HG02884 (cell line): ENCODE measurements around the gene NCEH1.
A peak's percentile ranks its signal among the peaks of the same experiment; 100 is the strongest.
"Not testable (repeated sequence)": the region's sequence is repeated elsewhere in the genome, so short reads cannot be mapped to it uniquely, and the experiment has no call there.

ENCODE experiments used
- ATAC-seq: cut with Tn5 transposase; IDR thresholded peaks from one replicate; pipeline ENCODE4 v1.9.1; 2021; ENCODE audit warnings: mild to moderate bottlenecking, moderate library complexity; ENCODE audit not compliant: unreplicated experiment

Gene NCEH1

DNA sequence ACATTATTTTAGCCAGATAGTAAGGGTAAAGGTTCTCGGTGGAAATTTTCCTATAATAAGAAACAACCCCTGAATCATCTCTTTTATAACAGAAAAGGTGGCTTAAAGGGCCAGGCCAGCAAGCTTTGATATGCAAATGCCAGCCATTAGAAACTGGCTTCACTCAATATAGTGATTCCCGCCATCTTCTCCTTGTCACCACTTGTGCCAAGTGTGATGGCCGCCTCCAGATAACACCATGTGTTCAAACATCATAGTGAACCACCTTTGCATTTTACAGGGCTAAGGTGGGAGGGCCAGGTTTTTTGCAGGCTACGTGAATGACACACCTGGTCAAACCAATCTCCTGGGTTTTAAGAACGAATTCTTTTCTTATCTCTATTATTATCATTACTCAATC is 31.3 kb downstream of the NCEH1 start:
- no peak for ATAC-seq

DNA sequence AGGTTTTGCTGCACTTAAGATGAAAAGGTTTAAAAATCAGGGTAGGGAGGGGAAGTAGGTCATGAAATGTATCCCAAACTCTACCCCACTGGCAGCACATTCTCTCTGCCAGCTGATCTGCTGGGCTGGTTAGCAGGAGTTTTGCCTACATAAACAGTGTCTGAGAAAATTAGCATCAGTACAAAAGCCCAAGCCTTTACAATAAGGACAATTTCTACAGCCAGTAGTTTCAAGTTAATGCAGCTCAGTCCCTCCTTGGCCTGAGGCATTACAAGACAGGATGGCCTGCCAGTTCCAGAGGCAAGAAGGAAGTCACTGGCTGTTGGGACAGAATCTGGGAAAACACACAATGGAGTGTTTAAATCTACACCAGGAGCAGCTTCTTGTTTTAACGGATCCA is 32.8 kb downstream of the NCEH1 start:
- no peak for ATAC-seq

DNA sequence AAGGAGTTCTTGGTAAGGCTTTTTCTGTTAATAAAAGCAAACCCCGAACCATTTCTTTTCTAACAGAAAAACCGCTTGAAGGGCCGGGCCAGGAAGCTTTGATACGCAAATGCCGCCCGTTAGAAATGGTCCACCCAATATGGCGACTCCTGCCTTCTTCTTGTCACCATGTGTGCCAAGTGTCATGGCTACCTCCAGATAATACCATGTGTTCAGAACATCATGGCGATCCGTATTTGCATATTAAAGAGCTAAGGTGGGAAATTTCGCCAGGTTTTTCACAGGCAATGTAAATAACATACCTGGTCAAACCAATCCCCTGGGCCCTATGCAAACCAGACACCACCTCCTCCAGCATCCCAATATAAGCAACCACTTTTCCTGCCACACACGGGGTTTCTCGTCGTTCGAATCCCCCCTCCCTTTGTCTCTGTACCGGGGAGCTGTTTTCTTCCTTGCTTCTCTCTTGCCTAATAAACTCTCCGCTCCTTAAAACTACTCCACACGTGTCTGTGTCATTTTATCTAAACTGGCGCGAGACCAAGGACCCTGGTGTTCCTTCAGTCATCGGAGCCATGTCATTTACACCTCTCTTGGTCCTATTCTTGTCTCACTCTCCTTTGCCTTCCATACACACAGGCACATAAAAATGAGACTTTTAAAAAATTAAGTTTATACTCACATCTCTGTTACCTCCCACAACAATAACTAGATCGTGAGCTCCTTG is 34.5 kb downstream of the NCEH1 start:
- no peak for ATAC-seq

DNA sequence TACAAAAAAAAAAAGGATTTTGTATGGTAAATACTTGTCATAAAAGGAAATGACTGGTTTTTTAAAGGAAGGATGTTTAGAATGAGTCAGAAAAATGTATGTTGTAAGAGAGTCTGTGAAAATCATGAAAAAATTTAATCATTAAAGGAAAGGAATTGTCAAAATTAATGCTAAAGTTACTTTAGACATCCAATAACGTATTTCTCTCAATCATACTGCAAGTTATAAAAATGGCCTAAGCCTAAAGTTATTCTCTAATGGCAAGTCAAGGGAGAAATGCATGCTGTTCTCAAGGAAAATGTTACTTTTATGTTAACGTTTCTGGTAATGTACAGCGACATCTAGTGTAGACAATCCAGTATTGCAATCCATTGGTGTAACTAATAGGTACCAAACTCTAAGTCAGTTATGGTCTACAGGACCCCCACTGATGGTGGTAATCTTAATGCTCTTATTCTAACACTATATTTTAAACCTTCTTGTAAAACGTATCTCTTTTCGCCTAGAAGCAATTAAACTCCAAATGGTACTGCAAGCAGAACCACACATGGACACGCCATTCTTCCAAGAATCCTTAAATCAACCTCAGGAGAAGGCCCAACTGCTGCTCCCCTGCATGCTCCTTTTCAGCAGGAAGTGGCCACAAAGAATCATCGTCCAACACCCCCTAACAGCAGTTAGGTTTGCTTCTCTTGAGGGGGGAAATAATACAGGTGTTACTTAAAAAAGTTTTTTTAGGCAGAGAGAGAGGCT is 35.2 kb downstream of the NCEH1 start:
- no peak for ATAC-seq

DNA sequence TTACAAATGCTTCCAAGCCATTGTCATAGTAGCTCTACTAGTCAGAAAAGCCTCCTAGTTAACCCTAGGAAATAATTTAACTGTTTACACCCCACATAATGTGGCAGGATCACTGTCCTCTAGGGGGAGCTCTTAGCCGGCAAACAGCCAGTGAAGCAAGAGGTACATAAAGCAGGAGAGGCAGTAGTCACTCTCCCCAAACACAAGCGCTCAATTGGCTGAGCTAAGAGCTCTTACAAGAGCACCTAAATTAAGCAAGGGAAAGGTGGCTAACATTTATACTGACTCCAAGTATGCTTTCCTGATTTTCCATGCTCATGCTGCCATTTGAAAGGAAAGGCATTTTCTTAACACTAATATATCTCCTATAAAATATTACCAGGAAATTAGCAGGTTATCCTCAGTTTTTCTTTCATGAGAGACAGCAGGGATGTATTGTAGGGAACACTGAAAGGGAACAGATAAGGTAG is 37.6 kb downstream of the NCEH1 start:
- peak; percentile 72 for ATAC-seq

DNA sequence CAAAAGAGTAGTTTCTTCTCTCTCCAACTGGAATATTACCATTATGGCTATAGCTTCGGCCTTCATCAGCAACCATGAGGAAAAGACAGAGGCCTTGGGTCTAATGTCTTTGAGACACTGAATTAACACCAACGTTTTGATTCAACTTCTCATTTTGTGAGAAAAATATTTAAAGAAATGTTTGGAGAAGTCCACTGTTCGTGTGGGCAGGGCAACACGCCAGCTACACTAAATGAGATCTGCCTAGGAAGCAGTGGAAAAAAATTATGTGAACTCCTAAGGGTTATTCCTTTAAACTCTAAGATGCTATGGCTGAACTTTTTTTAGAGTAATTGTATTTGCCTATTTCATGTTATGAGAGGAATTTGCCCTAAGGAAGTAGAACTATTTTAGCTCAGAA is 41.8 kb downstream of the NCEH1 start:
- ATAC-seq, result no peak

DNA sequence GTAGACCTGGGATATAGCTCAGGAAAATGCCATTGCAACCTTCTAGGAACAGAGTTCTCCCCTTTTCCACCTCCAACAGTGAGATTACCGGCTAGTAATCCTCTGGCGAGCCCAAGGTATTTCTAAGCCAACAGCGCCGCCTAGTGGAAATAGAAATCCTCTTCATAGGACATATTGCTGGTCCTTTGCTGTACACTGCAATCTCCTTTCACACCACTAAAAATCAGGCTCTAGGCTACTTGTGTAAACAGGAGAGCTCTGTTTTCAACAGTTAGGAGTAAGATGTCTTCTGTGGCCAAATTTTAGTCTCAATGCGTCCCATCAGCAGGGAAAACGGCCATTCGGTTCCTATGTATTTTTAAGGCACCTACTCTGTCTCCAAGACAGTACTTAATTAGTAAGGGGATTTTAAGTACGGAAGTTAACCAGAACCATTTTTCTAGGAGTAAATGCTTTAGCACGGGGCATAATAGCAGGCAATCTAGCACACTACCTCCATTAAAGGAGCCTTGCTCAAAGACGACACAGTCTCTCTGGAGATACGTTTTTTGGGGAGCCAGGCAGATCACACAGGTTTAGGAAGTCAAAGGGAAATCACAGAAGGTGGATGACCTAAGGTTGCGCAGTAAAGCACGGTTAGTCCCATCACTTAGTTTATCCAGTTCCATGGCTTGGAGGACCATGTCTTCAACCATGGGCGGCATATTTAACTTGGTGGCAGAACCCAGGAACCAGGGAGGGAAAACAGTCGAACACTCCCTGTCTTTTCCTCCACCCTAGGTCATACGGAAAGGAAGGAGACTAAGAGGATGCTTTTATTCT is 43.8 kb downstream of the NCEH1 start:
- peak; percentile 98 for ATAC-seq

DNA sequence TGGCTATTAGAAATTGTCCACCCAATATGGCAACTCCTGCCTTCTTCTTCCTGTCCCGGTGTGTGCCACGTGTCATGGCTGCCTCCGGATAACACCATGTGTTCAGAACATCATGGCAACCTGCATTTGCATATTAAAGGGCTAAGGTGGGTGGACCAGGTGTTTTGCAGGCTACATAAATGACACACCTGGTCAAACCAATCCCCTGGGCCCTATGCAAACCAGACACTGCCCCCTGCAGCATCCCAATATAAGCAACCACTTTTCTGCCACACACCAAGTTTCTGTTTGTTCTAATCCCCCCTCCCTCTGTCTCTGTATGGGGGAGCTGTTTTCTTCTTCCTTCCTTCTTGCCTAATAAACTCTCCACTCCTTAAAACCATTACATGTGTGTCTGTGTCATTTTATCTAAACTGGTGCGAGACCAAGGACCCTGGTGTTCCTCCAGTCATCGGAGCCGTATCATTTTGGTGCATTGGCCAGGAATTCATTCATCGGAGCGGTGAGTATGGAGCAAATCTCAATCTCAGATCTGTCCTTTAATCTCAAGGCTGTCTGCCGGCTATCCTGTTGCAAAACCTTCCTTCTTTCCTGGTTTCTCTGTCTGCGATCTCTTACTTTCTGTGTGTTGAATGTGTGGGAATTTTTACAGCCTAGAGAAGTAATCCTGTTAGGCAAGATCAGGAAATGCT is 44.5 kb downstream of the NCEH1 start:
- ATAC-seq, result no peak

DNA sequence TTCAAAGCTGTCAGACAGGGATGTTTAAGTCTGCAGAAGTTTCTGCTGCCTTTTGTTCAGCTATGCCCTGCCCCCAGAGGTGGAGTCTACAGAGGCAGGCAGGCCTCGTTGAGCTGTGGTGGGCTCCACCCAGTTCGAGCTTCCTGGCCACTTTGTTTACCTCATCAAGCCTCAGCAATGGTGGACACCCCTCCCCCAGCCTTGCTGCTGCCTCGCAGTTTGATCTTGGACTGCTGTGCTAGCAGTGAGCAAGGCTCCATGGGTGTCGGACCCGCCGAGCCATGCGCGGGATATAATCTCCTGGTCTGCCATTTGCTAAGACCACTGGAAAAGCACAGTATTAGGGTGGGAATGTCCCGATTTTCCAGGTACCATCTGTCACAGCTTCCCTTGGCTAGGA is 45.4 kb downstream of the NCEH1 start:
- ATAC-seq, result not testable (repeated sequence)

DNA sequence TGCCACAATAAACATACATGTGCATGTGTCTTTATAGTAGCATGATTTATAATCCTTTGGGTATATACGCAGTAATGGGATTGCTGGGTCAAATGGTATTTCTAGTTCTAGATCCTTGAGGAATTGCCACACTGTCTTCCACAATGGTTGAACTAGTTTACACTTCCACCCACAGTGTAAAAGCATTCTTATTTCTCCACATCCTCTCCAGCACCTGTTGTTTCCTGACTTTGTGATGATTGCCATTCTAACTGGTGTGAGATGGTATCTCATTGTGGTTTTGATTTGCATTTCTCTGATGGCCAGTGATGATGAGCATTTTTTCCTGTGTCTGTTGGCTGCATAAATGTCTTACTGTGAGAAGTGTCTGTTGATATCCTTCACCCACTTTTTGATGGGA is 50.4 kb downstream of the NCEH1 start:
- not testable (repeated sequence) for ATAC-seq

DNA sequence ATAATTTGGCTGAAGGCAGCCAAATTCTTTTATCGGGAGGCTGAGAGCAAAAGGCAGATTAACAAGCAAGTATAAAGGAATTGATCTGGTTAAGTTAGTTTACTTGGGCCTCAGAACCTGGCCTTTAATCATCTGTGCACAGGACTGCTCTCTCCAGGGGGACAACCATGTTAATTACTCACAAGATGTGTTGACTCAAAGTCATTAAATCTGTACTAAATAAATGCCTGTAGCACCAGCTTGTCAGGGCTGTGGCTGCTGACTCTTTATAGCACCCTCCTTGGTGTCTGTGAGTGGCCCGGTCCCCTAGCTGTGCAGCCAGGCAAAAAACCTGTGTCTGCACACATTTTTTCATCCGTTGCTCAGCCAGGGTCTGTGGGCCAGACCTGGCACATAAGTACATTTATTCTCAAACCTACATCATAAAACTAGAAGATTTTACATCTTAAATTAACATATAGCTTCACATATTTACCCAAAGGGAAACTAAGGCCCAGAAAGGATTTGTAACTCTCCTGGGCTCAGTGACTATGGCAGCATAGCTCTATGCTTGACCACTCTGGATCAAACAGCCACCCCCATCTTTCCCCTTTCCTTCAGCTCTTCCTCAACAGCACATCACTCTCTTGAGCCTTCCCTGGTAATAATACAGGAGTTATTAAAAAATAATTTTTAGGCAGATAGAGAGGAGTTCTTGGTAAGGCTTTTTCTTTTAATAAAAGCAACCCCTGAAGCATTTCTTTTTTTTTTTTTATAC is 51.4 kb downstream of the NCEH1 start:
- ATAC-seq, result no peak

DNA sequence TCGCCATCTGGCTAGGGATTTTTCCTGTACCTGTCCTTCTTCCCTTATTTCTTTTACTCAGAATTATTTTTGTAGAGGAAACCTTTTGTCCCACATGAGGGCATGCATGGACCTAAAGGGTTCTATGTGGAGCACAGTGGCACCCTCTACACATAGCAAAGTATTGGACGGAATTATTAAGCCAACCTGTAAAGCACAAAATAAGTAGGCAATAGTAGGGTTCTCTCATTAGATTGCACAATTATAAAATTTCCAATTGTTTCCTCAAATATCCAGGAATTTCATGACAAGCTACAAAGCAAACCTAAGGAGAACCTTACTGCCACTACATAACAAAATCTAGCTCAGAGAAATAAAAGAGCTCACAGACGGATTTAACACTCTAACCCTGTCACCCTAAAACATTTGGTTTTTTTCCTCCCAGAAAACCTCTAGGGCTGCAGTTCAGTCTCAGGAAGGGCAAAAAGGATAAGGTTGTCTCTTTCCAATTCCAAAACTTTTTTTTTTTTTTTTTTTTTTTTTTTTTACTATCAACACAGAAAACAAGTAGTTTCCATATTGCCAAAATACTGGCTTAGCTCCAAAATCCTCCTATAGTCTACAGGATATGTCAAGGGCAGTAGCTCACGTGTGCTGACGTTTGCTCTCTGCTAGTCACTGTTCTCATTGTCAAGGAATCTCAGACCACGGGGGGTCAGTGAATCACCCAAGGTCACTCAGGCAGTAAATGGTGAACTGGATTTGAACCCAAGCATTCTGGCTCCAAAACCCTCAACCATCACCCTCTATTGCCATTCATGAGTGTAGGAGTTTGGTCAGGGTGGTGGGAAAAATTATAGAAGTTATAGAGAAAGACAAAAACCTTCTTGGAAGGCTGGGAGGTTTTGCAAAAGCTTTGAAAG is 52.3 kb downstream of the NCEH1 start:
- ATAC-seq, result no peak

DNA sequence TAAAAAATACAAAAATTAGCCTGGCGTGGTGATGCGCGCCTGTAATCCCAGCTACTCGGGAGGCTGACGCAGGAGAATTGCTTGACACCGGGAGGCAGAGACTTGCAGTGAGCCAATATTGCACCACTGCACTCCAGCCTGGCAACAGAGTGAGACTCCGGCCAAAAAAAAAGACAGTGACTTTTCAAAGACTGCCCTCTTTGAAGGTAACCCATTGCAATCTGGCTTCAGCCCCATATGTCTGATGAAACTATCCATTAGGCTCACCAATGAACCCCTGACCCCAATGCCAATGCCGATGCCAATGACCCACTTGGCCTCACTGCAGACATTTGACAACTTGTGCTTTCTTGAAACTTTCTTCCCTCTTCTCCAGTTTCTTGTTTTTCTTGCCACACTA is 54.3 kb downstream of the NCEH1 start:
- ATAC-seq, result no peak

DNA sequence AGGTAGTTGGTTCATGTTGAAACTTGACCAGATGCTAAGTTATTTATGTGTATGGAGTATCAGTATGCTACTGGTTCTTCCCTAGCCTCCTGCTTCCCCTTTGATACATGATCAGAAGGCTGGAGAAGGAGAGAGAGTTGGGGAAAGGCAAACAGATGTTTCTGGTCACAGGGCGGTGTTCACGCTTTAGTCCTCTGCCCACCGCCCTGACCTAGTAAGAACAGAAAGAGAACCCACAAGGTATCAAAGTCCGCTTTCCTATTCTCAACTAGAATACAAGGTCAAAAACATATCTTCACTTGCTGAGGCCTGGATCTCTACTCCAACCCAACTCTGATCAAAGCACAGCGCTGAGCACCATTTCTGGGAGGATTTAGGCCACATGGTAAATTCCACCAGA is 55.5 kb downstream of the NCEH1 start:
- ATAC-seq, result no peak

DNA sequence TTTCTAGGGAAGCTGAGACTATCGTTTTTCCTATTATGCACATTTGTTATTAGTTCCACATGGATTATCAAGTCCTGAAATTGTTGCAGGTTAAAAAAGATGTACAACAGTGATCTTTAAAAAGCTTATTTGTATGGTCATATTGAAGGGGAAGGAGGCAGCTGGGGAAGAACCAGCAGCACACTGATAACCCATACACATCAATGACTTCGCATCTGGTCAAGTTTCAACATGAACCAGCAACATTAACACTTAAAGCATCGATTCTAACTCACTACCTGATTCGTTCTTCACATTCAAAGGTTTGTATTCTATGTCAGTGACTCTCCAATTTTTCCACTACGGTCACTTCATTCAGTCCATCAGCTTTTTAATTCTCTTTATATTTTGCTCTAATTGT is 56.4 kb downstream of the NCEH1 start:
- ATAC-seq, result no peak

DNA sequence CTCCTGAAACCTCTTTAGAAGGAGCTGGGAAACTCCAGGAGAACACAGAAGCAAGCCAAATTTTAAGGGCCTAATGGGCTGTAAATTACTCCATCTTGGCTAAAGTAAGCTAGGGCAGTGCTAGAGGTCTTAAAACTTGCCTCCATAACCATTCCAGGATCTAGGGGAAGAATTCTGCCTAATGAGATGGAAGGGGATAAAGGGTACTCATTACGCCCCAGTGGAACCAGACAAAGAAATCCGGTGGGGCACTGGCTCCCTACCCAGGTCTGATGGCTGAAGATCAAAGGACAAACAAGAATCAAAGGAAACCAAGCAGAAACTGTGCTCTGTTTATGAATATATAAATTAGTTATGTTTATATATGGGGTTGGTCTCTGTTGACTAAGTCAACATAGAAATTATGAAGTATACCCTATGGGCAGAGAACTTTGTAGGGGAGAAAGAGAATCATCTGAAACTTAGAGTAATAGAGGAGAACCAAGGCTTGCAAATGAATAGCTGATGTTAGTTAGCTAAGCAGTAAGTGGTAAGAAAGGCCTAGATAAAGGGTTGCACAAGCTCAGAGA is 57.8 kb downstream of the NCEH1 start:
- no peak for ATAC-seq

DNA sequence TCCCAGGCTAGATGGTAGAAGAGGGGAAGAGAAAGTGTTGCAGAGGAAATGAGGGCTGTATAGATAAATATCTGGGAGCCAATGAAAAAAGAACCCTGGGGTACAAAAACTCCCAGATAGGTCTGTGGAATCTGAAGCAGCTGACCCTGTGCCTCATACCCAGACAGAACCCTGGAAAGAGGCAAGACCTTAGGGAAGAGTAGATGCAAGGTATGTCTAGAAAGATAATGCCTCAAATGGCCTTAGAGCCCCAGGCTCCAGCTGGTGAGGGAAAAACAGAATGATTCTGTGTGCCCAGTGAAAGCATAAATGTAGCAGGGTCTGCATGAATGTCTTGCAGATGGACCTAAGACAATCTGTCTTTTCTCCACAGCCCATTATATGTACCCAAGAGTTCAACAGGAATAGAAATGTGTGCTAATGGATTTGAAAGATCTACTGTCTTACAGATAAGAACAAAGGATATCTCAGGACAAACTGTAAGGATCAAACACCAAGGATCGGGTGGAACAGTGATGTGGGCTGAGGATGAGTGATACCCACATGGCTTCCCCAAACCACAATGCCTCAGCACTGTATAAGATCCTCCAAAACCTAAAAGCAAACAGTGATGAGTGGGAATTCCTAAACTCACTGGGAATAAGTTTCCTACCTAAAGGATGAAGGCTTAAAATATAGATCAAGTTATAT is 58.8 kb downstream of the NCEH1 start:
- no peak for ATAC-seq

DNA sequence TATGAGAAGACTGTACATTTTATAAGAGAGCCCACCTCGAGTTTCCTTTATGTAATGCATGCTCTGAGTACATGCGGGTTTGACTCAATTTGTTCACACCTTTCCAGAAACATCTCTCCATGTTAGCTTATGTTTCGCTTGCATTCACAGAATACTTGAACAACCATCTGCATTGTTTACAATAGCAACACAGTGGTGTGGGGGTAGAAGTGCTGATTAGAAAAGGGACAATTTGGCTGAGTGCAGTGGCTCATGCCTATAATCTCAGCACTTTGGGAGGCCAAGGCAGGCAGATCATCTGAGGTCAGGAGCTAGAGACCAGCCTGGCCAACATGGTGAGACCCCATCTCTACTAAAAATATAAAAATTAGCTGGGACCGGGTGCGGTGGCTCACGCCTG is 60.9 kb downstream of the NCEH1 start:
- no peak for ATAC-seq
